Endothelial cell of umbilical vein (primary cell): ENCODE measurements around the gene UBR4. TPM values are rescaled to one million over a fixed set of nuclear protein-coding genes. Genes with fewer than 3 reads are reported as not detected.

ENCODE experiments used
- BruUV-seq: library from RNA; stranded (reverse); fragments of 400-500 nt; replicated peaks from 2 replicates; lab custom pipeline; 2021; lab: Mats Ljungman, UMichigan
- CTCF ChIA-PET: fragments of 300-600, 350-600 bp; sonication (Branson Sonifier 250); formaldehyde crosslinking; loops from one replicate; lab custom pipeline; 2021; ENCODE audit warnings: antibody characterized with exemption, inconsistent platforms; lab: Charles Lee
- POLR2A ChIA-PET: fragments of 300-600, 350-600 bp; sonication (Branson Sonifier 250); formaldehyde crosslinking; loops from one replicate; lab custom pipeline; 2021; ENCODE audit warnings: antibody characterized with exemption, inconsistent platforms; lab: Charles Lee
- DNase-seq: peaks from one replicate; pipeline ENCODE4 v3.0.0-alpha.2; 2011; ENCODE audit warnings: low read depth, low spot score
- FAIRE-seq: peaks from 2 replicates; lab custom pipeline; 2011; peaks lifted over from hg19 to GRCh38; lab: Jason Lieb, UNC
- H2AFZ ChIP-seq: 2 replicates; pipeline ENCODE4 v1.6.0; 2012; ENCODE audit warnings: low read depth, low read length, control low read depth, inconsistent platforms
- H3K27ac ChIP-seq: 2 replicates; pipeline ENCODE4 v1.5.1; 2011; ENCODE audit warnings: low read depth, mild to moderate bottlenecking, control low read depth, low read length, moderate library complexity; ENCODE audit not compliant: insufficient read depth
- H3K27me3 ChIP-seq, 2 experiments: 2 replicates each; pipeline versions ENCODE4 v1.6.0 to v1.6.1; 2011; ENCODE audit warnings: low read length in 2 of 2, mixed read lengths in 1 of 2; ENCODE audit not compliant: control insufficient read depth in 2 of 2, insufficient read depth in 2 of 2
- H3K36me3 ChIP-seq, 2 experiments: 2 replicates in 1 of 2; 3 replicates in 1 of 2; pipeline ENCODE4 v1.5.1; 2011; ENCODE audit warnings: low read length in 2 of 2, mild to moderate bottlenecking in 1 of 2, moderate library complexity in 1 of 2; ENCODE audit not compliant: control insufficient read depth in 2 of 2, insufficient read depth in 2 of 2; ENCODE audit errors: extremely low read depth in 1 of 2
- H3K4me1 ChIP-seq: 3 replicates; pipeline ENCODE4 v1.5.1; 2011; ENCODE audit warnings: mild to moderate bottlenecking, low read length; ENCODE audit not compliant: control insufficient read depth, insufficient read depth; ENCODE audit errors: extremely low read depth
- H3K4me2 ChIP-seq: 2 replicates; pipeline ENCODE4 v1.6.1; 2011; ENCODE audit warnings: low read length, control low read depth, mixed read lengths; ENCODE audit not compliant: insufficient read depth
- H3K4me3 ChIP-seq, 3 experiments: fragments of 200-600 bp in 1 of 3; sonication (generic), shearing (Covaris generic) in 1 of 3; replicated peaks in 1 of 3; 2 replicates each; pipeline ENCODE4 v1.5.1; 2011 to 2016; ENCODE audit warnings: control low read depth in 3 of 3, low read length in 3 of 3, mild to moderate bottlenecking in 2 of 3, inconsistent platforms in 1 of 3, low read depth in 1 of 3, moderate library complexity in 1 of 3; ENCODE audit not compliant: insufficient read depth in 1 of 3
- H3K79me2 ChIP-seq: 2 replicates; pipeline ENCODE4 v1.6.0; 2012; ENCODE audit warnings: low read length, inconsistent platforms; ENCODE audit not compliant: control insufficient read depth, insufficient read depth
- H3K9ac ChIP-seq: replicated peaks from 2 replicates; pipeline ENCODE3; 2011; ENCODE audit warnings: low read length, control low read depth; ENCODE audit not compliant: insufficient read depth; ENCODE audit errors: extremely low read depth
- H3K9me1 ChIP-seq: replicated peaks from 3 replicates; pipeline ENCODE4 v1.6.0; 2011; ENCODE audit warnings: mild to moderate bottlenecking, low read length; ENCODE audit not compliant: control insufficient read depth, insufficient read depth; ENCODE audit errors: extremely low read depth
- H3K9me3 ChIP-seq: replicated peaks from 2 replicates; pipeline ENCODE4 v1.5.1; 2012; ENCODE audit warnings: low read length, inconsistent platforms; ENCODE audit not compliant: control insufficient read depth, insufficient read depth
- H4K20me1 ChIP-seq: replicated peaks from 2 replicates; pipeline ENCODE3; 2011; ENCODE audit warnings: mild to moderate bottlenecking, low read length; ENCODE audit not compliant: control insufficient read depth, insufficient read depth; ENCODE audit errors: extremely low read depth
- EZH2 ChIP-seq: IDR thresholded peaks from 2 replicates; pipeline ENCODE4 v1.6.1; 2012; ENCODE audit warnings: borderline replicate concordance, low read depth, mild to moderate bottlenecking, moderate library complexity, low read length, inconsistent platforms; ENCODE audit not compliant: severe bottlenecking
- FOS ChIP-seq: IDR thresholded peaks from 2 replicates; pipeline ENCODE4 v1.6.1; 2011; ENCODE audit warnings: mild to moderate bottlenecking, low read length, moderate library complexity, borderline replicate concordance; ENCODE audit not compliant: insufficient read depth
- GATA2 ChIP-seq: IDR thresholded peaks from 2 replicates; pipeline ENCODE4 v1.7.0; 2011; ENCODE audit warnings: low read depth, mild to moderate bottlenecking, moderate library complexity, mixed read lengths, low read length; ENCODE audit not compliant: insufficient read length, insufficient read depth
- JUN ChIP-seq: IDR thresholded peaks from 2 replicates; pipeline ENCODE4 v1.6.1; 2011; ENCODE audit warnings: borderline replicate concordance, low read depth; ENCODE audit not compliant: insufficient read length, insufficient read depth
- MYC ChIP-seq: IDR thresholded peaks from one replicate; pipeline ENCODE4 v1.6.1; 2011; ENCODE audit warnings: mild to moderate bottlenecking, low read depth, low read length
- POLR2A ChIP-seq: IDR thresholded peaks from 2 replicates; pipeline ENCODE4 v1.6.1; 2012; ENCODE audit warnings: low read depth, mild to moderate bottlenecking, control low read depth, low read length
- POLR2AphosphoS5 ChIP-seq: IDR thresholded peaks from 2 replicates; pipeline ENCODE4 v1.6.1; 2012; ENCODE audit warnings: low read depth, mild to moderate bottlenecking, control low read depth, low read length, moderate library complexity; ENCODE audit not compliant: insufficient read depth
- dilution Hi-C: fragments of 300-500 bp; cut with MboI; formaldehyde crosslinking; loops from one replicate; pipeline ENCODE4 v1.15.0; 2019; ENCODE audit warnings: low sequenced_read_pairs; ENCODE audit not compliant: extremely low pct_ligation_motif_present
- intact Hi-C: fragments of 100-400 bp; cut with micrococcal nuclease; formaldehyde crosslinking; loops from one replicate; pipeline ENCODE4 v1.10.0; 2022
- polyA plus RNA-seq, 4 experiments: library from polyadenylated mRNA; depleted of rRNA in 3 of 4; stranded (reverse) in 3 of 4; unstranded in 1 of 4; fragments of >200 nt; gene quantifications; 2 replicates each; pipeline versions ENCODE4 v1.2.1 to v1.2.3, GENCODE V29; 2011 to 2012; ENCODE audit warnings: missing spikeins in 1 of 4
- total RNA-seq: library from RNA; stranded (reverse); gene quantifications from 2 replicates; pipeline ENCODE4 v1.2.3, GENCODE V29; 2021
- TF ChIP-seq, protein P1 (sequence below): IDR thresholded peaks from 2 replicates; pipeline ENCODE4 v1.6.1; 2011; ENCODE audit not compliant: insufficient read depth, insufficient read length
- TF ChIP-seq, protein P2 (sequence below), 2 donors: IDR thresholded peaks; 1 replicate in 1 of 2; 2 replicates in 1 of 2; pipeline ENCODE4 v1.5.1; 2011; ENCODE audit warnings: low read length in 2 of 2, mild to moderate bottlenecking in 2 of 2, moderate library complexity in 2 of 2, control low read depth in 1 of 2, inconsistent platforms in 1 of 2, low read depth in 1 of 2; ENCODE audit not compliant: insufficient read depth in 1 of 2; ENCODE audit errors: extremely low read depth in 1 of 2

Gene UBR4
- total and polyA plus RNA-seq, 2 donors (not counting 3 experiments of a cell fraction or from before 2014, with no cell fraction given), result 125 to 150 TPM

DNA sequence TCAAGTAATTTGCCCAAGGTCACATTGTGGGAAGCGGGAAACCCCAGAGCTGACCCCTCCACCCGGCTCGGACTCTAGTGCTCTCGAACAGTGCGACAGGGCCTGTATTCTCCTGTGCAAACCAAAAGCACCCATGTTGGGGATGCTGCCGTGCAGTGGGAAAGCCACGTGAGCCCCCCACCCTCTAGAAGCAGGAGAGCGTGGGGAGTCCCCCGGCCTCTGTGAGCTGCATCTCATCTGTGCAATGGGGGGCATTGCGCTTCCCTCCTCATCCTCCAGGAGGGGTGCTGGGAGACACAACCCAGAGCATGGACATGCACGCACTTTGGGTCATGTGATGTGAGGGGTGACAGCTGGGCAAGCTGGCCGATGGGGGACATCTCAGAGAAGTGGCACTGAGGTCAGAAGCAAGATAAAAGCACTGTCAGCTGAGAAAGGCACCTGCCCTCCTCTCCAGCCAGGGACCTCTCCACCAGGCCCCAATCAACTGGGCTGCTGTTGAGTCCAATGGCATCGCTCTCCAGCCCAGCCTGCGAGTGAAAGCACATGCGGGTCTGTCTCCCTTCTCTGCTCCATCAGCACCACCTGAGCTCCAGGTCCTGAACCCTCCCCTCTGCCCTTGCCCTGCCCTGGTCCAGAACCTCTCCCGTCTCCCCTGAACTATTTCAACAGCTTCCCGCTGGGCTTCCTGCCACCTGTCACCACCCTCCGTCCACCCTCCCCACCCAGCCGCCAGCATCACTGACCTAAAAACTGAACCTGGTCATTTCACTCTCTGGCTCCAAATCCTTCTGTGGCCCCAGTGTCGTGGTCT, 177.2 kb downstream of the UBR4 start:
- FAIRE-seq (no peak), DNase-seq (no peak)
- Histone ChIP-seq H3K4me3 (no peak overlapping the region), H3K9me3 (no peaks in the 10 kb centered on the region), H3K27ac (no peak overlapping the region), H3K4me1 (no peaks in the 10 kb centered on the region), H3K4me2 (no peak overlapping the region), H3K9ac (no peak overlapping the region), H3K9me1 (no peaks in the 10 kb centered on the region), H3K79me2 (no peaks in the 10 kb centered on the region), H2AFZ (no peak overlapping the region), H3K36me3 (no peaks in the 10 kb centered on the region), H4K20me1 (no peaks in the 10 kb centered on the region), H3K27me3 (peaks cover 0 to 2% of the 10 kb centered on the region in 2 experiments)
- dilution Hi-C loops, result no loop called here
- ChIA-PET CTCF (interaction anchor here (1.2 kb wide), 2 partner anchors 9 to 16 kb away, joined by 3 read pairs; no protein-coding TSS in a partner anchor), POLR2A (no interaction called here)
- no TSS peak for BruUV-seq
- intact Hi-C loops, result no loop called here
- TF ChIP-seq MYC (no peak), JUN (no peak), POLR2AphosphoS5 (no peak), POLR2A (no peak), FOS (no peak), GATA2 (no peak), EZH2 (no peak)
- TF ChIP-seq, protein P1, sequence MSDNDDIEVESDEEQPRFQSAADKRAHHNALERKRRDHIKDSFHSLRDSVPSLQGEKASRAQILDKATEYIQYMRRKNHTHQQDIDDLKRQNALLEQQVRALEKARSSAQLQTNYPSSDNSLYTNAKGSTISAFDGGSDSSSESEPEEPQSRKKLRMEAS, result no peak
- TF ChIP-seq, protein P2, sequence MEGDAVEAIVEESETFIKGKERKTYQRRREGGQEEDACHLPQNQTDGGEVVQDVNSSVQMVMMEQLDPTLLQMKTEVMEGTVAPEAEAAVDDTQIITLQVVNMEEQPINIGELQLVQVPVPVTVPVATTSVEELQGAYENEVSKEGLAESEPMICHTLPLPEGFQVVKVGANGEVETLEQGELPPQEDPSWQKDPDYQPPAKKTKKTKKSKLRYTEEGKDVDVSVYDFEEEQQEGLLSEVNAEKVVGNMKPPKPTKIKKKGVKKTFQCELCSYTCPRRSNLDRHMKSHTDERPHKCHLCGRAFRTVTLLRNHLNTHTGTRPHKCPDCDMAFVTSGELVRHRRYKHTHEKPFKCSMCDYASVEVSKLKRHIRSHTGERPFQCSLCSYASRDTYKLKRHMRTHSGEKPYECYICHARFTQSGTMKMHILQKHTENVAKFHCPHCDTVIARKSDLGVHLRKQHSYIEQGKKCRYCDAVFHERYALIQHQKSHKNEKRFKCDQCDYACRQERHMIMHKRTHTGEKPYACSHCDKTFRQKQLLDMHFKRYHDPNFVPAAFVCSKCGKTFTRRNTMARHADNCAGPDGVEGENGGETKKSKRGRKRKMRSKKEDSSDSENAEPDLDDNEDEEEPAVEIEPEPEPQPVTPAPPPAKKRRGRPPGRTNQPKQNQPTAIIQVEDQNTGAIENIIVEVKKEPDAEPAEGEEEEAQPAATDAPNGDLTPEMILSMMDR (IDR thresholded peaks at IDR 0.05; ENCODE audit: extremely low read depth in 1 of 2, insufficient read depth in 1 of 2, low read depth in 1 of 2, low read length in 2 of 2), result no peak
